Mesenchymal stem cell (in vitro differentiated cells and primary cell): ENCODE measurements around the gene CDC5L.
A peak's percentile ranks its signal among the peaks of the same experiment; 100 is the strongest.

ENCODE experiments used
- DNase-seq: peaks from one replicate; pipeline ENCODE4 v3.0.0-alpha.2; 2013
- H2AFZ ChIP-seq: one replicate; pipeline ENCODE4 v1.6.1; 2013; ENCODE audit warnings: low read depth, mild to moderate bottlenecking, control low read depth, inconsistent platforms, low read length, moderate library complexity
- H2AK5ac ChIP-seq: 2 replicates; pipeline ENCODE4 v1.6.1; 2013; ENCODE audit warnings: low read length, moderate library complexity, mild to moderate bottlenecking, inconsistent platforms; ENCODE audit not compliant: severe bottlenecking
- H2BK120ac ChIP-seq: one replicate; pipeline ENCODE4 v1.6.1; 2013; ENCODE audit warnings: low read depth, mild to moderate bottlenecking, inconsistent platforms, low read length, moderate library complexity
- H2BK12ac ChIP-seq, 2 experiments: one replicate each; pipeline ENCODE4 v1.6.1; 2013; ENCODE audit warnings: inconsistent platforms in 2 of 2, low read length in 2 of 2, mild to moderate bottlenecking in 2 of 2, moderate library complexity in 2 of 2, control low read depth in 1 of 2
- H2BK15ac ChIP-seq: one replicate; pipeline ENCODE4 v1.6.1; 2013; ENCODE audit warnings: mild to moderate bottlenecking, low read depth, inconsistent platforms; ENCODE audit not compliant: poor library complexity, severe bottlenecking
- H2BK5ac ChIP-seq: 2 replicates; pipeline ENCODE4 v1.6.1; 2013; ENCODE audit warnings: low read depth, mild to moderate bottlenecking, low read length, control low read depth, inconsistent platforms; ENCODE audit not compliant: poor library complexity, severe bottlenecking
- H3K14ac ChIP-seq, 2 experiments: one replicate each; pipeline ENCODE4 v1.6.1; 2013; ENCODE audit warnings: inconsistent platforms in 2 of 2, low read length in 2 of 2, control low read depth in 1 of 2, mild to moderate bottlenecking in 1 of 2, moderate library complexity in 1 of 2
- H3K18ac ChIP-seq, 2 experiments: one replicate each; pipeline ENCODE4 v1.6.1; 2013; ENCODE audit warnings: inconsistent platforms in 2 of 2, low read length in 2 of 2, control low read depth in 1 of 2, low read depth in 1 of 2, mild to moderate bottlenecking in 1 of 2
- H3K23ac ChIP-seq, 2 experiments: one replicate each; pipeline ENCODE4 v1.6.1; 2013; ENCODE audit warnings: inconsistent platforms in 2 of 2, low read length in 2 of 2, mild to moderate bottlenecking in 2 of 2, moderate library complexity in 2 of 2, control low read depth in 1 of 2
- H3K27ac ChIP-seq: 2 replicates; pipeline ENCODE4 v1.5.1; 2013; ENCODE audit warnings: mild to moderate bottlenecking, moderate library complexity, low read length, control low read depth, inconsistent platforms; ENCODE audit not compliant: poor library complexity, severe bottlenecking
- H3K27me3 ChIP-seq, 2 experiments: 2 replicates each; pipeline versions ENCODE4 v1.6.1 to v1.7.0; 2013; ENCODE audit warnings: low read length in 2 of 2, mild to moderate bottlenecking in 2 of 2, moderate library complexity in 2 of 2, control low read depth in 1 of 2, inconsistent platforms in 1 of 2; ENCODE audit not compliant: control insufficient read depth in 1 of 2, insufficient read depth in 1 of 2
- H3K36me3 ChIP-seq, 2 experiments: 2 replicates each; pipeline versions ENCODE4 v1.6.1 to v1.7.0; 2013; ENCODE audit warnings: low read length in 2 of 2, control low read depth in 1 of 2, inconsistent platforms in 1 of 2, low read depth in 1 of 2, mild to moderate bottlenecking in 1 of 2; ENCODE audit not compliant: insufficient read depth in 2 of 2, control insufficient read depth in 1 of 2
- H3K4ac ChIP-seq, 2 experiments: one replicate each; pipeline ENCODE4 v1.6.1; 2013; ENCODE audit warnings: inconsistent platforms in 2 of 2, low read length in 2 of 2, mild to moderate bottlenecking in 2 of 2, moderate library complexity in 2 of 2, control low read depth in 1 of 2, low read depth in 1 of 2
- H3K4me1 ChIP-seq: 2 replicates; pipeline ENCODE4 v1.6.1; 2013; ENCODE audit warnings: low read depth, low read length, control low read depth; ENCODE audit not compliant: control insufficient read depth, insufficient read depth
- H3K4me2 ChIP-seq: 2 replicates; pipeline ENCODE4 v1.6.1; 2013; ENCODE audit warnings: low read length, mild to moderate bottlenecking, inconsistent platforms; ENCODE audit not compliant: poor library complexity, severe bottlenecking
- H3K4me3 ChIP-seq, 2 experiments: 2 replicates each; pipeline versions ENCODE4 v1.5.1 to v1.7.0; 2013; ENCODE audit warnings: low read length in 2 of 2, mild to moderate bottlenecking in 2 of 2, control low read depth in 1 of 2, low read depth in 1 of 2; ENCODE audit not compliant: insufficient read depth in 1 of 2
- H3K79me1 ChIP-seq: replicated peaks from 2 replicates; pipeline ENCODE4 v1.6.1; 2013; ENCODE audit warnings: mild to moderate bottlenecking, control low read depth, low read length, inconsistent platforms; ENCODE audit not compliant: poor library complexity, severe bottlenecking
- H3K9ac ChIP-seq: 2 replicates; pipeline ENCODE4 v1.7.0; 2013; ENCODE audit warnings: mild to moderate bottlenecking, low read length, moderate library complexity
- H3K9me3 ChIP-seq: 2 replicates; pipeline ENCODE4 v1.7.0; 2013; ENCODE audit warnings: mild to moderate bottlenecking, low read length; ENCODE audit not compliant: control insufficient read depth
- H4K8ac ChIP-seq: one replicate; pipeline ENCODE4 v1.6.1; 2013; ENCODE audit warnings: inconsistent platforms, mild to moderate bottlenecking, low read length, moderate library complexity
- H4K91ac ChIP-seq: one replicate; pipeline ENCODE4 v1.6.1; 2013; ENCODE audit warnings: mild to moderate bottlenecking, low read length, inconsistent platforms
- WGBS: methylation state at CpG from one replicate; pipeline ENCODE4 v1.1.7; 2013; ENCODE audit warnings: mixed read lengths; 5-methylcytosine and 5-hydroxymethylcytosine counted together

Gene CDC5L

GRCh38 chr6:44457596-44457995 is 70.1 kb downstream of the CDC5L start:
- H3K4me3 ChIP-seq: no peak overlapping the region
- H3K4ac ChIP-seq: no peak overlapping the region
- 94% methylated on average over 9 of the region's 9 CpGs for WGBS

GRCh38 chr6:44458551-44458950 is 71.0 kb downstream of the CDC5L start:
- no peak overlapping the region for H3K4me3 ChIP-seq
- H4K91ac ChIP-seq: no peak overlapping the region
- no peak overlapping the region for H2BK15ac ChIP-seq
- H2BK5ac ChIP-seq: no peak overlapping the region
- no peak overlapping the region for H3K9ac ChIP-seq
- no peak overlapping the region for H2BK120ac ChIP-seq
- DNase-seq: no peak
- peaks cover 7% of the 10 kb centered on the region for H3K4me1 ChIP-seq
- no peak overlapping the region for H3K23ac ChIP-seq
- peaks cover 2% of the 10 kb centered on the region for H3K79me1 ChIP-seq
- no peaks in the 10 kb centered on the region for H3K9me3 ChIP-seq
- H3K14ac ChIP-seq: no peak overlapping the region
- no peak overlapping the region for H4K8ac ChIP-seq
- no peaks in the 10 kb centered on the region for H3K36me3 ChIP-seq
- no peak overlapping the region for H3K27ac ChIP-seq
- no peak overlapping the region for H3K4me2 ChIP-seq
- H2AK5ac ChIP-seq: no peak overlapping the region
- no peaks in the 10 kb centered on the region for H3K27me3 ChIP-seq
- H2BK12ac ChIP-seq: no peak overlapping the region
- no peak overlapping the region for H2AFZ ChIP-seq
- WGBS: 94% methylated on average over 6 of the region's 6 CpGs
- no peak overlapping the region for H3K4ac ChIP-seq
- H3K18ac ChIP-seq: no peak overlapping the region

More at GRCh38 chr6:44457596-44457995, 70.1 kb downstream of the CDC5L start:
- Histone ChIP-seq H2BK5ac (no peak overlapping the region), H2BK12ac (no peak overlapping the region), H3K27me3 (no peaks in the 10 kb centered on the region), H2AK5ac (no peak overlapping the region), H2BK15ac (no peak overlapping the region), H2AFZ (no peak overlapping the region), H3K27ac (no peak overlapping the region), H3K18ac (no peak overlapping the region), H4K8ac (no peak overlapping the region), H3K4me1 (peaks cover 2% of the 10 kb centered on the region), H2BK120ac (no peak overlapping the region), H3K9me3 (no peaks in the 10 kb centered on the region), H3K14ac (no peak overlapping the region), H3K79me1 (peaks cover 2% of the 10 kb centered on the region), H4K91ac (no peak overlapping the region), H3K4me2 (no peak overlapping the region), H3K36me3 (no peaks in the 10 kb centered on the region), H3K23ac (no peak overlapping the region), H3K9ac (no peak overlapping the region)
- no peak for DNase-seq

GRCh38 chr6:44462335-44462734 is 74.8 kb downstream of the CDC5L start:
- no peaks in the 10 kb centered on the region for H3K27me3 ChIP-seq
- no peak overlapping the region for H2BK120ac ChIP-seq
- H3K4me2 ChIP-seq: no peak overlapping the region
- H3K4ac ChIP-seq: no peak overlapping the region
- H3K79me1 ChIP-seq: no peaks in the 10 kb centered on the region
- no peaks in the 10 kb centered on the region for H3K36me3 ChIP-seq
- no peak overlapping the region for H4K8ac ChIP-seq
- H2AK5ac ChIP-seq: no peak overlapping the region
- H2BK5ac ChIP-seq: no peak overlapping the region
- no peak overlapping the region for H2BK12ac ChIP-seq
- no peak overlapping the region for H3K9ac ChIP-seq
- H3K18ac ChIP-seq: no peak overlapping the region
- no peak overlapping the region for H4K91ac ChIP-seq
- 97% methylated on average over 15 of the region's 15 CpGs for WGBS
- no peaks in the 10 kb centered on the region for H3K9me3 ChIP-seq
- no peak overlapping the region for H2AFZ ChIP-seq
- no peak overlapping the region for H3K23ac ChIP-seq
- H3K27ac ChIP-seq: no peak overlapping the region
- no peak overlapping the region for H3K4me3 ChIP-seq
- H3K14ac ChIP-seq: no peak overlapping the region
- peaks cover 16% of the 10 kb centered on the region for H3K4me1 ChIP-seq
- no peak for DNase-seq
- no peak overlapping the region for H2BK15ac ChIP-seq

GRCh38 chr6:44462797-44463727 is 75.6 kb downstream of the CDC5L start:
- no peak for DNase-seq
- no peak overlapping the region for H4K8ac ChIP-seq
- peak overlapping the region; percentile 5 for H2AK5ac ChIP-seq
- no peak overlapping the region for H3K4me3 ChIP-seq
- H3K27me3 ChIP-seq: no peaks in the 10 kb centered on the region
- no peak overlapping the region for H3K18ac ChIP-seq
- no peak overlapping the region for H3K9ac ChIP-seq
- H2BK5ac ChIP-seq: no peak overlapping the region
- H3K36me3 ChIP-seq: no peaks in the 10 kb centered on the region
- H3K79me1 ChIP-seq: no peaks in the 10 kb centered on the region
- no peaks in the 10 kb centered on the region for H3K9me3 ChIP-seq
- H3K4me2 ChIP-seq: no peak overlapping the region
- H4K91ac ChIP-seq: no peak overlapping the region
- 95% methylated on average over 12 of the region's 13 CpGs for WGBS
- H3K23ac ChIP-seq: no peak overlapping the region
- H2AFZ ChIP-seq: no peak overlapping the region
- no peak overlapping the region for H2BK120ac ChIP-seq
- H2BK12ac ChIP-seq: no peak overlapping the region
- H2BK15ac ChIP-seq: no peak overlapping the region
- H3K4me1 ChIP-seq: peaks cover 16% of the 10 kb centered on the region
- no peak overlapping the region for H3K14ac ChIP-seq
- H3K4ac ChIP-seq: no peak overlapping the region
- peak overlapping the region; percentile 65 for H3K27ac ChIP-seq
